ENCODE data around the gene SLC2A3.

- no peak for TF ChIP-seq ARID4A (CRISPR knock-in tag; IDR thresholded peaks at IDR 0.05; ENCODE audit: borderline replicate concordance)
- no peak for TF ChIP-seq POLR2AphosphoS5 (IDR thresholded peaks at IDR 0.05; ENCODE audit: low read depth, low read length)
- no peak for TF ChIP-seq REST (IDR thresholded peaks at IDR 0.05; ENCODE audit: borderline replicate concordance in 1 of 2, low read depth in 1 of 2, low read length in 2 of 2)
- TF ChIP-seq ATF2 (CRISPR knock-in tag; IDR thresholded peaks at IDR 0.05): no peak
- TF ChIP-seq MAFK (conservative IDR thresholded peaks at IDR 0.05 in 1 of 2, IDR thresholded peaks at IDR 0.05 in 1 of 2; ENCODE audit: low read length in 2 of 2): no peak
- no peak for TF ChIP-seq ZZZ3 (CRISPR knock-in tag; IDR thresholded peaks at IDR 0.05; ENCODE audit: borderline replicate concordance)
- TF ChIP-seq ZNF503 (CRISPR knock-in tag; IDR thresholded peaks at IDR 0.05): no peak
- no peak for TF ChIP-seq E2F1 (CRISPR knock-in tag; IDR thresholded peaks at IDR 0.05)
- no peak for TF ChIP-seq USF2 (IDR thresholded peaks at IDR 0.05; ENCODE audit: low read depth, low read length)
- TF ChIP-seq USF2 (CRISPR knock-in tag; IDR thresholded peaks at IDR 0.05; ENCODE audit: borderline replicate concordance): no peak
- TF ChIP-seq PRMT3 (CRISPR knock-in tag; IDR thresholded peaks at IDR 0.05; ENCODE audit: borderline replicate concordance, low read depth): no peak
- TF ChIP-seq ZNF17 (CRISPR knock-in tag; IDR thresholded peaks at IDR 0.05): no peak
- no peak for TF ChIP-seq ZBTB49 (CRISPR knock-in tag; IDR thresholded peaks at IDR 0.05; ENCODE audit: borderline replicate concordance)
- TF ChIP-seq HCFC1 (IDR thresholded peaks at IDR 0.05; ENCODE audit: low read depth, low read length): no peak
Observed at GRCh38 chr12:7961395-7962178, 25.6 kb upstream of the SLC2A3 start.
